ENCODE measurements around the gene DAB2IP.

DAB2IP gene

DNA sequence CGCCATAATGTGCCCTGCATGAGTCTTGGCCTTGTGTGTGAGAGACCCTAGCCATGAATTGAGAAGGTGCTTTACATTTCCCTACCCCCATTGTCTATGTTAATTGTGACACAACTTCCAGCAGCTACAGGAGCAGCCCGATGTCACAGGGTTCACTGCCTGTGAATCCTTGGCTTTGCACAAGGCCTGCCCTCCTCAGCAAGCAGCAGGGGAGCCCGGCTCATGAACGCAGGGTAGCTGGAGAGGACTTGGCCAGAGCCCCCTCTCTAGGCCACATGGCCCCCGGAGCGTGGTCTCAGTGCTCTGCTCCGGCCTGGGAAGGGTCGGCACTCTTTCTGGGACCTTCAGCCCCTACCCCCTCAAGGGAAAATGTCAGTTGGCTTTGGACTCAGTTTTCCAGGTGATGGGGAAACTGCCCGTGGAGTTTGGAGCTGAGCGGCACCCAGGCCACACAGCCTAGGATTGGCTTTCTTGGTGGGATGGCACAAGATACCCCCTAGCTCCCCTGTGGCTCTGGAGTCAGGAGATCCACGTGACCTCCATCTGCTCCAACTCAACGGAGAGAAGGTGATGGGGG is 160.8 kb downstream of the DAB2IP start:
- FAIRE-seq, result no peak
- no peak for DNase-seq (ENCODE audit: insufficient read length, low spot score)
- TF ChIP-seq POLR2A (IDR thresholded peaks at IDR 0.05; ENCODE audit: low read depth, low read length), result no peak

DNA sequence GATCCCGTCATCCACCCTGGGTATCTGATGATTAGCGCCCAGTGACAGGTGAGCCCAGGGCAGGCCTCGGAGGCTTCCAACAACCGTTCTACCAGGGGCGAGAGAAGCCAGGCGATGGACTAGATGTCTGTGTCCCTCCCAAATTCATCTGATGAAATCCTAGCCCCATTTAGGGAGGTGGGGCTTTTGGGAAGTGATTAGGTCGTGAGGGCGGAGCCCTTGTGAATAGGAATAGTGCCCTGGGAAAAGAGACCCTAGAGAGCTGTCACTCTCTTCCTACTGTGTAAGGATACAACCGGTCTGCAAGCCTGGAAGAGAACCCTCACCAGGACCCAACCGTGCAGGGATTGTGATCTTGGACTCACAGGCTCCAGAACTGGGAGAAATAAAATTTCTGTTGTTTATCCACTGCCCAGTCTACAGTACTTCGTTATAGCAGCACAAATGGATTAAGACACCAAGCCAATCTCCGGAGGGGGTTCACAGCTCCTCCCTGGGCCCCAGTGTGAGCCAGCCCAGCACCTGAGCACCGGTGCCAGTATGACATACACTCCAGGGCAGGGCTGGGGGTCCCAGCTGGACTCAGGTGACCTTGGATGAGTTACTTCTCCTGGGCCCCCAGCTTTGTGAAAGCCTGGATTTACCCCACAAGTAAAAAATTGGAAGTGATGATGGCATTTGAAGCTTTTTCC is 162.2 kb downstream of the DAB2IP start:
- FAIRE-seq, result no peak
- DNase-seq (ENCODE audit: insufficient read length, low spot score), result no peak

DNA sequence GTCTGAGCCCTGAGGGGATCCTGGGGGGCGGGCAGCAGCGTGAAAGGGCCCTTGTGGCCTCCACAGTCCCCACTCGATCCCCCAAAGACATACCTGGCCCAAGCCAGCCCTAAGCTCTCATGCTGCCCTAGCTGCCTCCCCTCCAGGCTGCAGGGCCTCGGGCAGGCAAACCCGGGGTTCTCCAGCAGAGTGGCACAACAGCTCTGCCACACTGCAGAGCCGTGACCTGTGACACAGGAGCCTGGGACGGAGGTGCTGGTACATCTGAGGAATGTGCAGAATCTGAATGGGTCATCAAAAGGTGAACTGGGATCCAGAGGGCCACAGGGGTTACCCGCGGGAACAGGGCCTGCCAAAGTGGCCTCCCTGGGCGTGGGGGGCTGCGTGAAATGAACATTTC is 163.2 kb downstream of the DAB2IP start:
- FAIRE-seq, result no peak
- no peak for DNase-seq (ENCODE audit: insufficient read length, low spot score)
- no peak for TF ChIP-seq POLR2A (IDR thresholded peaks at IDR 0.05; ENCODE audit: low read depth, low read length)

More for the DNA sequence above, 162.2 kb downstream of the DAB2IP start:
- no peak for TF ChIP-seq POLR2A (IDR thresholded peaks at IDR 0.05; ENCODE audit: low read depth, low read length)

DNA sequence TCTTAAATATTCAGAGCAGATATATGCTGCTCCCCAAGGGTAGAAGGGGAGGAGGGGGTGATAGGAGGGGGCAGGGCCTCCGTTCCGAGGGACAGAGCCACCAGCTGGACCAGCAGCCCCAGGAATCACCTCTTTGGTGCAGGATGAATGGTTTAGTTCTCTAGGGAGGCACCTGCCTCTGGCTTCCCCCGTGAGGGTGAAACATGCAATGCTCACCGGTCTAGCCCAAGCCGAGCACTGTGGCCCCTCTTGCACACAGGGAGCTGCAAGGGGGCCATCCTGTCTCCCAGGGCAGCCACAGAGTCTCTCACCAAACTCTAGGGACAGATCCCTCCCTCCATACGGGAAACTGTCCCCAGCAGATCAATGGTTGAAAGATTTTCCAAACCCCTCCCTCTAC is 163.7 kb downstream of the DAB2IP start:
- DNase-seq (ENCODE audit: insufficient read length, low spot score), result no peak
- FAIRE-seq, result no peak
- TF ChIP-seq POLR2A (IDR thresholded peaks at IDR 0.05; ENCODE audit: low read depth, low read length), result no peak

DNA sequence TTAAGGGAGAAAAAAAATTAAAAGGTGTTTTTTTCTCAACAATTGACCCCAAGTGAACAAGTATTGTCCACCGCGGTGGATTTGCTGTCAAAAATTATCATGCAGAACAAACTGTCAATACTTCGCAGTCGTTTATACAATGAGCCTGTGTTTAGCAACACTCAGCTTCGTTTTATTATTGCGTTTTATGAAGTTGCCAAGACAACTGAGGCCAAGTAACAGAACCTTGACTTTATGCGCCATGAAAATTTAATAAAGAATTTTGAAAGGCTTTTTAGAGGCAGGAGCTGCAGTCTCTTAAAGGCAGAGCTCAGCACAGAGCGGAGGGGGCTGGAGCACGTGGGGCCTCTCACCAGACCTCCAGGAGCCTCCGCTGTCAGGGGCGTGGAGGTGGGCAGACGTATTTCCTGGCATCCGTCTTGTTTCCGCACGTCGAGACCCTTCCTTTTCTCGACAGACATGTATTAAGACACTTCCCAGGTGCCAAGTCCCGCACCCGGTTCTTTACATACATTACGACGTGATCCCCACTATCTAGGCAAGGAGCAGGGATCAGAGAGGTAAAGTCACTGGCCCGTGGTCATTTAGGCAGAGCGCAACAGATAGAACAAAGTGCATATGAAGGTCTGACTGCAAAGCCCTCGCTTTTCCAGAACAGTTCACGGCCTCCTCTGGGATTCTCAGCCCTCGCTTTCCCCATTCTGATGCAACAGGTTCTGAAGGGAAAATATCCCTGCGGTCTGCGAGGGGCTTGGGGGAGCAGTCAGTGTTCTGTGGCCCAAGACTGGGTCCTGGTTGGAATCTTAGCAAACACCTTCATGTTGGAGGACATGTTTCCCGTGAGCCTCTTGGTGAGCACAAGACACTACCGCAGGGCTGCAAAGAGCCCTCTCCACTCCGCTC is 164.4 kb downstream of the DAB2IP start:
- FAIRE-seq, result no peak
- DNase-seq (ENCODE audit: insufficient read length, low spot score), result no peak
- no peak for TF ChIP-seq POLR2A (IDR thresholded peaks at IDR 0.05; ENCODE audit: low read depth, low read length)

DNA sequence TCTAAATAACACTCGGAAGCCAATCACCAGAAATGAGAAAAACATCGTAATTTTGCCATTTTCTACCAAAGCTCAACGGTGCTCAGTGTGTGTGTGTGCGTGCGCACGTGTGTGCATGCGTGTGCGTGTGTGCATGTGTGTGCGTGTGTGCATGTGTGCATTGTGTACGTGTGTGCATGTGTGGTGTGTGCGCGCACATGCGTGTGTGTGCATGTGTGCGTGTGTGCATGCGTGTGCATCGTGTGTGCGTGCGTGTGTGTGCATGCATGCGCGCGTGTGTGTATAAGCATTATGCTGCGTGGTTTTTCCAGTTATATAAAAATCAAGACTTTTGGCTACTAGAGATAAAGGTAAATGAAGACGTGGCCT is 165.0 kb downstream of the DAB2IP start:
- no peak for DNase-seq (ENCODE audit: insufficient read length, low spot score)
- TF ChIP-seq POLR2A (IDR thresholded peaks at IDR 0.05; ENCODE audit: low read depth, low read length), result 0 out of 2 replicates have a peak, but pooled peaks have one; percentile 17
- FAIRE-seq, result no peak

DNA sequence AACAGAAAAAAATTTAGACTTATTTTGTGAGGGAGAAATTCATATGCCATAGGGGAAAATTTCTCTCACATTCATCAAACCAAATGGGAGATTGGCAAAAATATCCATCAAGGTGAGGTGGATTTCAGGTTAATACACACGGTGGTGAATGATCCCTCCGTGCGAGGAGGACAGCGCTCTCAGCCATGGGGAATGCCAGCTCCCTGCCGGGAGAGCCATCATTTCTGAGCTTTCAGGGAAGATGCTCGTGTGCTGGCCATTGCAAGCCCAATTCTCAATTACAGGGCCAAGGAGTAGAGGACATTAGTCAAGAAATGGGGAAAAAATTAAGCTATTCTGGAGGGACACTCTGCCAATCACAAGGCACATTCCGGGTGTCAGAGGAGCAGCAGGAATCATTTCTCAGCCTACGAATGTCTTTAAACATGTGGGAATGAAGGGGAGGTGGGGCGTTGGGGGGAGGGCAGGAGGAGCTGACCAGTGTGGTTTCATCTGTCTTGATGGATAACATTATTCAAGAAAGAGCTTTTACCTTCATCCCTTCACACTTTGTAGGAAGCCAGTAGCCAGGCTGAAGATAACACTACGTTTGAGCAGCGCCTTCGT is 165.5 kb downstream of the DAB2IP start:
- TF ChIP-seq POLR2A (IDR thresholded peaks at IDR 0.05; ENCODE audit: low read depth, low read length), result no peak
- DNase-seq (ENCODE audit: insufficient read length, low spot score) (no peak), FAIRE-seq (no peak)

DNA sequence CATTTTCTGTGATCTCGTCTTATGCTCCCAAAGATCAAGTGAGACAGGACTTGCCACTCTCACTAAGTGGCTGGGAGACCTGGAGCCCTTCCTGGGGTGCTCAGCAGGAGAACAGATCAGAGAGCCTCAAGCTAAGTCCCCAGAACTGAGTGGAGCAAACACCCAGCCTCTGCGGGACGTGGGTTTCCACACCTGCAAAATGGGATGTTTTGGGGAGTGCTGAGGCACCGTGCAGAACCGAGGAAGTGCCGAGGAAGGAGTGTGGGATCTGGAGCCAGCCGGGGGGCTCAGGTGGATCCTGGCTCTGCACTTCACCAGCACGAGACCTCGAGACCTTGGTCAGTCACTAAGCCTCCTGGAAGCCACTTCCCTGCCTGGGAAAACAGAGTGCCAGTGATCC is 166.0 kb downstream of the DAB2IP start:
- FAIRE-seq (no peak), DNase-seq (ENCODE audit: insufficient read length, low spot score) (no peak)
- no peak for TF ChIP-seq POLR2A (IDR thresholded peaks at IDR 0.05; ENCODE audit: low read depth, low read length)

DNA sequence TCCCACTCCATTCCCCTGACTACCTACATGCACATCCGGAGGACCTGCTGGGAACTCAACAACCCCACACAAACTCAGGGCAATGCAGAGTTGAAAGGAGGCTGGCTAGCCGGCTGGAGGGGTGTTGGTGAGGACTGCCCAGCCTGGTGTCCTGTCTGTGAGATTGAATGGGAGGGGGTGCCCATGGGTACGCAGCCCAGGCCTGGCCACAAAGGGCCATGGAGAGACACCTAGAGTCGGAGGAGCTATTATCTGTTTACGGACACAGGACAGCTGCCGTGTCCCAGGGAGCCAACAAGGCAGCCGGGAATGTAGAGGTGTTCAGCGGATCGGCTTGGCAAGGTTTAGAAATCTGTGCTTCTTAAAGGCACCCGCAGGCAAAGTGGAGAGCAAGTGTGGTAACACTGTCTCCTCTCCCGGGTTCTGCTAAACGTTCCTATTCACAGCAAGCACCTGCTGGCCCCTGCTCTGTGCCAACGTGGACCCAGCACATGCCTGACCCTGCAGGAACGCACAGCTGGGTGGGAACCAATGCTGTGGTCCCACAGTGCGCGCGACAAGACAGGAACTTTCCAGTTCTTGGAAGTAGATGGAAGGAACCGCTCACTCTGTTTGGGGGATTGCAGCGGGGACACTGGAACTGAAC is 166.7 kb downstream of the DAB2IP start:
- no peak for TF ChIP-seq POLR2A (IDR thresholded peaks at IDR 0.05; ENCODE audit: low read depth, low read length)
- no peak for FAIRE-seq

DNA sequence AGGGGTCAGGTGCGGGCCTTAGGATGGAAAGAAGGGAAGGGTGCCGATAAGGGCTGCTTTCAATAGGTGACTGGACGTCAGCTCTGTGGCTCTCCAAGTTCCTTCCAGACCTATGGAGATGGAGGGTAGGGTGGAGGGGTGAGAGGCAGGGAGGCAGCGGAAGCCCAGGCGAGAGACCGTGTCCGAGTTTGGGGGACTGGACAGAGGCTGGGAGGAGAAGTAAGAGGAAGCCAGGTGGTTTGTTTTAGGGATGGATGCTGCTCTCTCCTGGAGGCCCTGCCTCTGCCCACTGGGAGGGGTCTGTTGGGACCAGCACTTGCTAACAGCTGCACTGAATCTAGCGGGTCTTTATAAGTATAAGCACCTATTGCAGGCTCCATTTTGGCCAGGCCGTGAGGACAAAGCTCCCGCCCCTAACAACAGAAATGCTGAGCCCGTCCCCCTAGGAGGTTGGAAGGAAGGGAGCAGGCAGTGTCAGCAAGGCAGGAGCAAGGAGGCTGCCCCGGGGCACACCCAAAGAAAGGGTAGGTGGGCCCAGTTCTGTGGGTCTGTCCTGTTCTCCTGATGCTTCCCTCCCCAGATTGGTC is 167.5 kb downstream of the DAB2IP start:
- DNase-seq (ENCODE audit: insufficient read length, low spot score) (no peak), FAIRE-seq (no peak)
- no peak for TF ChIP-seq POLR2A (IDR thresholded peaks at IDR 0.05; ENCODE audit: low read depth, low read length)

More for the DNA sequence above, 166.7 kb downstream of the DAB2IP start:
- no peak for DNase-seq (ENCODE audit: insufficient read length, low spot score)

DNA sequence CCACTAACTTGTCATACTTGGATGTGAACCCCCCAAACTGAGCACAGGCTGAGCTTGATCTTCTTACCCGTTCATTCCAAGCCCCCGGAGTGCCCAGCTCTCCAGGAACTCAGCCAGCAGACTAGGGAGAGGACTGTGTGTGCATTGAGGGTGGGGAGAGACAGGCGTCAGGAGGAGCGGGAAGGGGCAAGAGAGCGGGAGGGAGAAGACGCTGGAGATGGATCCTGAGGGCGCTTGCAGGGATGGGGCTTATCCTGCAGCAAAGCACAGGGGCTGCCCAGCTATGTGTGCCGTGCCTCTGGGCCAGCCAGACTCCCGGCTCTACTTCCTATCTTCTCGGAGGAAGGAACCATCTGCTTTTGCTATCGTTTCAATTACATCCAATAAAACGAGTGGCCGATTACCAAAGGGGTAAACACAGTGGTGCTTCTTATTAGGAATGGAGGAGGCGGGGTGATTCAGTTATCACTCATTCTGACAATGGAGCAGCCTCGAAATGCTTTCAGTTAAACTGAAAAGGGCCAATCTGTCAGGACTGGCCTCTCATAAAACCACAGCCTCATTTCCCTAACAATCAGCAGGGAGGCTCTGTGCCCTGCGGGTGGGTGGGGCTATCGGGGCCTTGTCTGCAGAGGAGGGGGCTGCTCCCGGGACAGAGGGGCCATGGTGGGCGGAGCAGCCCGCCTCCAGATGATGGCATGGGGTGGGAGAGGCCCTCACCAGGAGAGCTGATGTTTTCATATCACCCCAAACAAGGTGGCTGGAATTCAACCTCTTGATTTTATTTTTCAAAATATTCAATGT is 168.2 kb downstream of the DAB2IP start:
- no peak for FAIRE-seq
- DNase-seq (ENCODE audit: insufficient read length, low spot score), result no peak
- no peak for TF ChIP-seq POLR2A (IDR thresholded peaks at IDR 0.05; ENCODE audit: low read depth, low read length)

DNA sequence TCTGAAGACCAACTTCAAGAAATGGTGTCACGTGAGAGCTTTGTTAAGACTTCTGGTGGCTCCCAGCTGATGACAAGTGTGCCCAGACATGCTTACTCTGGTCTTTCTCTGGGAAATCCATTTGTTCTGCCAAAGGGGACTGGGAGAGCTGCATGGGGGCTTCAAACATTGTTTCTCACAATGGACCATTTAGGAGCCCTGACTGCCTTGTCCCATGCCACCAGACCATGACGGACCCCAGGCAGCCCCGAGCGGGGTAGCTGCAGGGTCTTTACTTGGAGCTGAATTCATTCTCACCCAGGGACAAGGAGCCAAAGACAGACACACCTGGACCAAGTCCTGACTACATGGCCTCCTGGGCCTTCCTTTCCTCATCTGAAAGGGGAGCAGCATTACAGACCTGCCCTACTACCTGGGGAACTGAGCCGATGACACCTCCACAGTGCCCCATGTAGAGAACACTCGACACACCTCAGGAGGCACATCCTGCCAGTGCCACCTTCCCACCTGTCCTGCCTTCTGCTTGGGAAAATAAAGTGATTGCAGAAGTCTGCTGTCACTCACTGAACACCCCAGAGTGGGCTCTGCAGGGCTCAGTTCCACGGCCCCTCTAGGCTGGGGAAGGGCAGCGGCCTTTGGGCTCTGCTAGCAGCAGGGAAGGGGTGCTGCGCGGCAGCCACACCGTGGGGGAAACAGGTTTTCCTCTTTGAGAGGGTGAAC is 169.0 kb downstream of the DAB2IP start:
- no peak for TF ChIP-seq POLR2A (IDR thresholded peaks at IDR 0.05; ENCODE audit: low read depth, low read length)
- DNase-seq (ENCODE audit: insufficient read length, low spot score) (no peak), FAIRE-seq (no peak)
